GM11168 (cell line): ENCODE results near the gene TTLL8.

Experiments used
- in situ Hi-C: fragments of 300-500 bp; cut with MboI; formaldehyde crosslinking; loops from one replicate; pipeline ENCODE4 v1.12.0; 2022; ENCODE audit warnings: low sequenced_read_pairs; ENCODE audit not compliant: unreplicated experiment

Gene TTLL8

DNA sequence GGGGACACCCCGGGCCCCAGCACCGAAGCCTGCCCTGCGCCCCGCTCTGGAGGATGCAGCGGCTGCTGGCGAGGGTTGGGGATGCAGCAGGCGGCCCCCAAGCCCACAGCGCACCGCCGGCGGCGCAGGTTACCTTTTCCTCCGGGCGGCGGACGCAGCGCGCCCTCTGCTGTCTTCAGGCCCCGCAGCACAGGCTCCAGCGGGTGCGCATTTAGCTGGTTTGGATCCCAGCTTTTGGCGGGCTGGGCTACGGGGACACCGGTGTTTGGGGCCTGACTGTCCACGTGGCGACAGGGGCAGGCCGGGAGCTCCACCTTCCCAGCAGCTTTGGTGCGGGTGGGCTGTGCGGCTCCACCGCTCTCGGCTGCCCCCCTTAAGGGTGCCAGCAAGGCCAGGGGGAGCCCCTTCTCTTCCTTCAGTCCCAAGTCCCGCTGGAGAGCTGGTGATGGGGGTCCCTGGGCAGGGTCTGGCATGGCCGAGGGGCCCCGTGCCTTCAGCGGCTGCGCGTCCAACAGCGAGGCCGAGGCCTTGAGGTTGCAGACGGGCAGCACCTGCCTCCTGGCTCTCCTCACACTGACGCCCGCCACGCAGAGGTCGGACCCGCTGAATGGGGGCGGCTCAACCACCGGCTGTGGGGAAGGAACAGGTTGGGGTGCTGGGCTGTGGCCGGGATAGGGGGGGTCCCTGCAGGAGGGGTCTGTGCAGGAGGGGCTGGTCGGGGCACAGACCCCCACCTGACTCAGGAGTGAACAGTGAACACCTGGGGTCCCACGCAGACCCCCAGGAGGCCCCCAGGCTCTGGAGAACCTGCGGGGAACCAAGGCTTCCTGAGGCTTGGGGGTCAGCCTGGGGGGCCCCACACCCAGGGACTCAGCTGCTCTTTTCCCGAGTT is 27.6 kb downstream of the TTLL8 start:
- in situ Hi-C loops, result loop anchor here (25.0 kb wide), 2 partner anchors 268 to 1943 kb away; no protein-coding TSS in a partner anchor

DNA sequence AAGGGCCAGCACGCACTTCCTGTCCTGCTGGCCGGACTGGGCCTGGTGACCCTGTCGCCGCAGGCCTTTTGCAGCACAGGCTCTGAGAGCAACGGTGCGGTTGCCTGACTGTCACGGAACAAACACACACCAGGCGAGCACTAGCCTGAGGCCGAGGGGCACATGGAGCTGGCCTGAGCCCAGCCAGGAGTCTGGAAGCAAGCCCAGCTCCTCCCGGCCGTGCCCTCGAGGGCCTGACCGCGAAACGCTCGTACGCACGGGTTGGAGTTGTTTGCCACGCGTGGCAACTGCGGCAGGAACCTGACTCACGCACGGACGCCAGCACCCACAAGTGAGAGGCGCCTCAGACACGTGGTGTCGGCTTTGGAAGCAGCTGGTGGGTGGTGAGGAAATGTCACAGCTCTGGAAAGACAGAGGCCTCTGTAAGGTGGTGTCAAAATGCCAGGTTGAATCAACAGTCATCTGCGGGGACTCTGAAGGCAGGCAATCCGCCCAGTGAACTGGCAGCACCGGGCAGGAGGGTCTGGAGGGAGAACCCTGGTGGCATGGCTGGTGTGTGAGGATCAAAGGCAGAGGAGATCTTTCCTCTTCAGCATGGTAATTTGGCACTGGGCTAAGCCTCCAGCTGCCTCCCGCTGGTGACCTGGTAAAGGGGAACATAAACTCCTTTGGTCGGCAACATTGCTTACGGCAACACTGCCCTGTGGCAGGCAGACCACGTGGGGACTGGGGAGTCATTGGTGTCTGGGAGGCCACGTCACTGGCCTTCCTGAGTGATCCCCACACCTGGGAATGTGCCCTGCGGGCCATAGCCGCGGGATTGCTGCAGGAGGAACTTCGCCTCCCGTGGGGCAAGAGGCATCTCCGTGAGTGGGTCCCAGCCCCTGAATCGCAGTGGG is 30.2 kb downstream of the TTLL8 start:
- in situ Hi-C loops, result loop anchor here (5.0 to 25.0 kb wide), 3 partner anchors 96 to 1941 kb away; no protein-coding TSS in a partner anchor

DNA sequence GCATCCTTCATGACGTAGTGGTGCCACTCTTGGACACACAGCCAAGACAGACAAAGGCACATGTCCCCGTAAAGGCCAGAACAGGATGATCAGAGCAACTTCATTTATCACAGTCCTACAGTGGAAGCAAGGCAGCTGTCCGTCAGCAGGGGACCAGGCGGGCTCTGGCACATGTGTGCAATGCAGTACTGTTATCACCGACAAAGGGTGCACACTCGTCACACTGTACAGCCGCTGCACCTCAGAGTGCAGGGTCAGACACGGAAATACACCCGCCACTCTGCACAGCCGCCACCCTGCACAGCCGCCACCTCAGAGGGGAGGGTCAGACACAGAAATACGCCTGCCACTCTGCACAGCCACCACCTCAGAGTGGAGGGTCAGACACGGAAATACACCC is 32.1 kb downstream of the TTLL8 start:
- in situ Hi-C loops, result loop anchor here (5.0 to 25.0 kb wide), 3 partner anchors 94 to 1939 kb away; no protein-coding TSS in a partner anchor

DNA sequence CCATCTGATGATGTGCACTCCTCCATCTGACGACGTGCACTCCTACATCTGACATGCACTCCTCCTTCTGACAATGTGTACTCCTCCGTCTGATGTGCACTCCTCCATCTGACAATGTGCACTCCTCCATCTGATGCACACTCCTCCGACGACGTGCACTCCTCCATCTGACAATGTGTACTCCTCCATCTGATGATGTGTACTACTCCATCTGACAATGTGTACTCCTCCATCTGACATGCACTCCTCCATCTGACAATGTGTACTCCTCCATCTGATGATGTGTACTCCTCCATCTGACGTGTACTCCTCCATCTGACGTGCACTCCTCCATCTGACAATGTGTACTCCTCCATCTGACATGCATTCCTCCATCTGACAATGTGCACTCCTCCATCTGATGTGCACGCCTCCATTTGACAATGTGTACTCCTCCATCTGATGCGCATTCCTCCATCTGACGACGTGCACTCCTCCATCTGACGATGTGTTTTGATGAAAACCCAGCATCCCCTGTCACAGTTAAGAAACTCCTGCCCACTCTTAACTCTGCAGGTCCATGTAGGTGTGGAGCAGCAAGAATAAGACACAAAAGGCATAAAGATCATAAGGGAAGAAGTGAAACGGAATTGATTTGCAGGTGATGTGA is 35.8 kb downstream of the TTLL8 start:
- in situ Hi-C loops, result no loop called here

DNA sequence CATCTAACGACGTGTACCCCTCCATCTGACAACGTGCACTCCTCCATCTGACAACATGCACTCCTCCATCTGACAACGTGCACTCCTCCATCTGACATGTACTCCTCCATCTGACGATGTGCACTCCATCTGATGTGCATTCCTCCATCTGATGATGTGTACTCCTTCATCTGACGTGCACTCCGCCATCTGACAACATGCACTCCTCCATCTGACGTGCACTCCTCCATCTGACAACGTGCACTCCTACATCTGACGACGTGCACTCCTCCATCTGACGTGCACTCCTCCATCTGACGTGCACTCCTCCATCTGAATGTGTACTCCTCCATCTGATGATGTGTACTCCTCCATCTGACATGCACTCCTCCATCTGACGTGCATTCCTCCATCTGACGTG is 37.5 kb downstream of the TTLL8 start:
- in situ Hi-C loops, result no loop called here

DNA sequence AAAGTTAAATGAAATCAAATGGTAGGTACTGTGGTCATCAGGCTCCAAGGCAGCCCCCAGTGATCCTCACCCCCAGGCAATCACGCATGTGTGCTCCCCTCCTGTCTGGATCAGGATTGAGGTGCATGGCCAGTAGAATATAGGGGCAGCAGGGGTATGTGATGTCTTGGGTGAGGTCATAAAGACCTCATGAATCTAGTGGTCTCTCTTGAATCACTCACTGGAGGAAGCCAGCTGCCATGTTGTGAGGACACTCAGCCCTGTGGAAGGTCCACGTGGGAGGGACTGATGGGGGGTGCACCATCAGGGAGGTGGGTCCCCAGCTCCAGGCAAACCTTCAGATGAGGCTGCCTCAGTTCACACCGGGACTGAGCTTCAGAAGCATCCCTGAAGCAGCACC is 38.8 kb downstream of the TTLL8 start:
- in situ Hi-C loops, result no loop called here

DNA sequence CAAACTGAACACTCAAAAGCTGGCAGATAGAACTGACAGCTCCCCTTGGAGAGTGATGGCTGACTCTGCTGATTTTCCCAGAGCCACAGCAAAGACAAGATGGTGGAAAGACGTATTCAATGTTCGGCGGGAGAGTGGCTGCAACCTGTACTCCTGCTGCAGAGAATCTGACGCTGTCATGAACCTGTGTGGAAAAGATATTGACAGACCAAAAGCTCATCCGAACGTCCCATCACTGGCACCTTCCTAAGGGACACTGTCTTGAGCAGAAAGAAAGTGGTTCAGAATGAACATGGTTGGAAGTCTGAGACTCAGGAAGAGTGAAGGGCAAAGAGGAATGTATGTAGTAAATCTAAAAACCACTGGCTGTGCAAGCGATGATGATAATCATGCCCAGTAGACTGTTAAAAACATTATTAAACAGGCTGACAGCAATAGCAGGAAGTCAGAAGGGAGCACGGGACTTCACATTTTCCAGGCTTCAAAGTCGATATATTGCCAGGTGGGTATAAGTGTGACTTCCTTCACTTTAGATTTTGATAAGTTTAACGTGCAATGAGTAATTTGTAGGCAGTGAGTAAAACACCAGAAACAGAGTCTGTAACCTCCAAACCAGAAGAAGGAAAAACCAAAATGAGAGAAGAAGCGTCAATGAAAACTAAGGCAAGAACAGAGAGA is 39.4 kb downstream of the TTLL8 start:
- in situ Hi-C loops, result no loop called here

DNA sequence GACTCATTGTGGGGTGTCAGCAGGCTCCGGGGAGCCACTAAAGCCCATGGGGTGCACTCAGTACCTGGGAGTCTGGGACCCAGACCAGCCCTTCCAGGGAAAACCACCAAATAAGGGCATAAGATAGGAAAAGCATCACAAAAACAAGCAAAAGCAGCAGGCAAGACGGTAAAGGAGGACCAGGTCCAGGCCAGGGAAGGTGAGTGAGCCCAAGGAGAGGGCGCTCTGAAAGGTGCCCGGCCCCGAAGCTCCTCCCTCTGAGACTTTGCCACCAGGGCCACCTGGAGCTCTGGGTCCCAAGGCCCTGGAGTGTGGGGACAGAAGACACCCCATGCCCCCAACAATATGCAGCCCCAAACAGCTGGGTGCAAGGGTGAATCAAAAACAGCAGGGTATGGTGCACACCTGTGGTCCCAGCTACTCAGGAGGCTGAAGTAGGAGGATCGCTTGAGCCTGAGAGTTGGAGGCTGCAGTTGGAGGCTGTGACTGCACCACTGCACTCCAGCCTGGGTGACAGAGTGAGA is 40.3 kb downstream of the TTLL8 start:
- in situ Hi-C loops, result no loop called here

DNA sequence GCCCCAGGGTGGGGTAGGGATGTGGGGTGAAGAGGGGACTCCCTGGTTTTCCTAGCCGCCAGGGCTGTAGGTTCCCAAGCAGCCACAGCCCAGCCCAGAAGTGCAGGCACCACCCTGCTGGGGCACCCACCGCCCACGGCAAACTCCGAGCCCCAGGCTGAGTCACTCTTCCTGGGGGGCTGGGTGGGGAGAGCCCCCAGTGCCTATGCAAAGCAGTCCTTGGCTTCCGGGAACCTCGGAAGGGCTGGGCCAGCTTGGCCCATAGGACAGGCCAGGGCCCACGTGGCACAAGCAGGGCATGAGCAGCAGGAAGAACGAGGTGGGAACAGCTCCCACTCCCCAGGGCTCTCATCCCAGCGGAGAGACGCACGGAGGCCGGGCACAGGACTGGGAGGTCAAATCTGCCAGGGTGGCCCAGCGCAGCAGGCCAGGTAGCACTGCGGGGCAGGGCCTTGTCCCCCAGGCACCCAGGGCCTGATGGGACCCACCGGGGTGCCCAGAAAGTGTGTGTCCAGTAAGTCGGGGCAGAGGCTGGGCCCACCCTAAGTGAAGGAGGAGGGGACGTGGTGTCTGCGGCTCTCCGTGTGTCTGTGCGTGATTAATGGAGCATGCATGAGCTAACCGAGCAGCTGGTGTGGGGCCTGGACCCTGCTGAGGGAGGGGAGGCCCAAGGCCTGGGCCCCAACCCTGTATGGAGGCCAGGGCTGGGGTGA is 41.0 kb downstream of the TTLL8 start:
- in situ Hi-C loops, result no loop called here

DNA sequence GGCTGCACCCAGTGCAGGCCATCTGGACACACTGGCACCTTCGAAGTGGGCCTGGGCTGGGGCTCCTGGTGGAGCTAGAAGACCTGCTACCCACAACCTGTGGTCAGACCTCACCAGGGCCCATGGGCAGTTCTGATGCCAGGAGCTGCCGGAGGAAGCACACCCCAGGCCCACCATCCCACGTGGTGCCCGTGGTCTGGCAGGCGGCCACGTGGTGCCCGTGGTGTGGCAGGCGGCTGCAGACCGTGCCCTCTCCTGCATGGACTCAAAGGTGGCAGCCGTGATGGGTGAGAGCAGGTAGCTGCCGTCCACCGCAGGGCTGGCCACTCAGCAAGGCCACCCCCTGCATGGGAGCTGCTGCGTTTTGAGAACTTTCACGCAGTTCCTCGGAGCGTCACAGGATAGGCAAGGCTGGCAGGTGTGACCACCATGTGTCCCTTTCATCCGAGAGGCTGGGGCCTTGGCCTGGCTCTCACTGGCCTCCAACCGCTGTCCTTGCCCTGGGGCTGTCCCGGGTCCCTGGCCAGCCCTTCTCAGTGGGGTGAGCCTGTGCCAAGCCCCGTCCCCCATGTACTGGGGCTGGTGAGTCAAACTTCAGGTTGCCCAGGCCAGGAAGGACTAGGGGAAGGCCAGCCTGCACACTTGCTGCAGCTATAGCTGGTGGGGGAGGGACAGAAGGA is 41.6 kb downstream of the TTLL8 start:
- in situ Hi-C loops, result no loop called here

DNA sequence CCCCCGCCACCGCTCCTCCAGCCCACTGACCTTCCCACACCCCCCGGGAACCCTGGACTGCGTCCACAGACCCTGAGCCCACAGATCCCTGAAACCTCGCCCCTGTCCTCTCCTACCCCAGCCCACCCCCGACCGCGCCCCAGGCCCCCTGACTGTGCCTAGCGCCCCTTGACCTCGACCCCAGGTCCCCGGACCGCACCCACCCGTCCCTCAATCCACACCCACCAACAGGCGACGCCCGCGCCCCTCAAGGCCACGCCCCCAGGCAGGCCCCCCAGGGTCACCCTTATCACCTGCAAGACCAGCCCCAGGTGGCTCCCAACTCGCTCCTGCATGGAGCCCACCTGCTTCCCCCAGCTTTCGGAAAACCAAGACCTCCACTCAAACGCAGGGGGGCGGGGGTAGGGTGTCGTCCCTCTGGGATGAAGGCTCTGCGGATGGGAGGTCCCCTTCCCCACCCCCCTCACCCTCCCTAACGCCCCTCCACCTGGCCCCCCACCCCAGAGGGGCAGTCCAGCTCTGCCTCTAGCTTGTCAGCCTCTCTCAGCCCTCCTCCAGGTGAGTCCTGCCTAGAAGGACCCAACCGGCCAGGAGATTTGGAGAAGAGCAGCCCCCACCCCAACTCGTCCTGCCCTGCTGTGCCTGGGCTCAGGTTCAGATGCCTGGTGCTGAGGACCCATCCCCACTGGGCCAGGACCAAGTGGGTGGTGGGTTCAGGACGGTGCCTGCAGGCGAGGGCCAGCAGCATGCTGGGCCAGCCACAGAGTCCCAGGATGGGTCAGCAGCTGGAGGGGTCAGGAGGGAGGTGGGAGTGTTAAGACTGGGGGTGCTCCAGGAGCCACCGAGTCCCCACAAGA is 42.4 kb downstream of the TTLL8 start:
- in situ Hi-C loops, result no loop called here

DNA sequence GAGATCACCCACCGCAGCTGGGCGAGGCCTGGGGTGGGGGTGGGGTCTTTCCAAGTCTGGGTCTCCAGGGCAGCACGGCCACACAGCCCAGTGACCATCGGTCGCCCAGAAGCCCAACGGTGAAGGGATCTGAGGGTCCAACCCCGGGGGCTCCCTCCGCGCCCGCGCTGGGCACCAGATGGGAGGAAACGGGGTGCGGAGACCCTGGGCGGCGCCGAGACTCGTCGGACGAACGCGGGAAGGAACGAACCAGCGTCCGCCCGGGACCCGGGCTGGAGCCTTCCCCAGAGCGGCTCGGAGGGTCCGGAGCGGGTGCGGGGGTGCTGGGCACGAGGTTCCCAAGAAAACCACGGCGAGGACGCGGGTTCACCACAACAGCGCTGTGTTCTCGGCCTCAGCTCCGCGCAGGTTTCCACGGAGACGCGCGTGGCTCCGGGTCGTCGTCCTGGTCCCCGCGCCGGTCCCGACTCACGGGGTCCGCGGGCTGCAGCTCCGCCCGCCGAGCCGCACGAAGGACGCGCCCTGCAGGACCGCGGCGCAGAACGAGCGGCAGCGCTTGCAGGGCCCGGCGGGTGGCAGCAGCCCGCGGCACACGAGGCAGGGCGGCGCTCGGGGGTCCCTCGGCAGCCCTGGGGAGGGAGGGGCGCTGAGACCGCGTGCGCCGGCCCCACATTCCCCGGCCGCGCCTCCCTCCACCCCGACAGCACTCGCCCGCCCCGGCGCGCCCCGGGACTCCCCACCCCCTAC is 43.3 kb downstream of the TTLL8 start:
- in situ Hi-C loops, result no loop called here

DNA sequence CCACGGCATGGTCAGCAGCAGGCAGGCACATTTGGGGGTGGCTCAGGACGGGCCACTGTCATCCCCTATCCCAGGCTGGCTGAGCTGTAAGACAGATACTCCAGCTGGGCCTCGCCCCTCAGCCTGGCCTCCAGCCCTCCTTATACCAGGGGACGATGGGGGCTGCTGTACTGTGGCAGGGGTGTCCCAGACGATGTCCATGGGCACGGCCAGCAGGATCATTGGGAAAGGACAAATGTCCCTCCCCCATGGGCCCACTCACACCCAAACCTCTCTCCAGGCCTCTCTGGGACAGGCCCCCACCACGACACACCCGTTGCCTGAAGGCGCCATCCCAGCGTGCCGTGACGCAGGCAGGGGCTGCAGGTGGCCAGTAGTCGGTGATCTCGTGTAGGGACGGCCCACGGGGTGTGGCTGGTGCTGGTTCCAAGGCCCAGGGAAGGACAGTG is 44.0 kb downstream of the TTLL8 start:
- in situ Hi-C loops, result no loop called here

DNA sequence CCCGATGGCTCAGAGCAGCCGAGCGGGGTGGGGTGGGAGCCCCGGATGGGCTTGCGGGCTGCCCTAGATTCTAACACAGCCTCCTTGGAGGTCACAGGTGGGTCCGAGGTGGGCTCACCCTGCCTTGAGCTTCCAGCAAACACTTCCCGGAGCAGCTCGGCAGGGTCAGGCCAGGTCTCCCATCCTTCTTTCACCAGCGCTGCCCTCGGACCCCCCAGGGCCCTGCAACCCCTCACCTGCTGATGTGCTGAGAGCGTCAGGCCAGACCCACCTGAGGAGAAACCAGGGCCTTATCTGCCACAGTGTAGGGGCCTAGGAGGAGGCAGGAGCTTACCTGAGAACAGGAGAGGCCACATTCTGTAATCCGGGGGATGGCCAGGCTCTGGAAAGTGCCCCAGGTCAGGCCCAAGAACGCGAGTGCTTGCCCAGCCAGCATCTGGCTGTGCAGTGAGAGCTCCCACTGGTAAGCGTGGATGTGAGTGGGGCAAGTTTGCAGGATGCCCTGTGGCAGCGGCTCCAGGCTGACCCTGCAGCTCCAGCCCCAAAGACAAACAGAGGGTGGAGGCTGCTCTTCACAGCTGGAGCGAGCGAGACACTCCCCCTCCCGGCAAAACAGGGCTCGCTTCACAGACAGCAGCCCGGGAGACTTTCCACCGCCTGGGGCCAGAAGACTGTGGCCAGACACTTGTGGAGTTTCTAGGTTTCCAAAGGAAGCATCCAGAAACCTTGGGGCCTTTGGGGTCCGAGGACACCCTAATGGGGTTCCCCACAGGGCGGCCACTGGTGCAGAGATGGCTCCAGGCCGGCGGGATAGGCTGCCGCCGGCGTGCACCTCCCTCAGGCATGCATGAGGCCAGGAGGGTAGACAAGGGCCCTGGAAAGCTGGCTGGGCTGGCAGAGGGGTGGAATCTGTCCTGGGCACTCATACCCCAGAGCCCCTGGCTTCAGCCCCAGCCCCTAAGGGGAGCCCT is 45.6 kb downstream of the TTLL8 start, which contains the start of gene IL17REL:
Gene IL17REL (minus strand): TSS at position 555 of the 971 bp plus-strand sequence. CDS start 119 bp downstream, at position 436.
- in situ Hi-C loops, result no loop called here

DNA sequence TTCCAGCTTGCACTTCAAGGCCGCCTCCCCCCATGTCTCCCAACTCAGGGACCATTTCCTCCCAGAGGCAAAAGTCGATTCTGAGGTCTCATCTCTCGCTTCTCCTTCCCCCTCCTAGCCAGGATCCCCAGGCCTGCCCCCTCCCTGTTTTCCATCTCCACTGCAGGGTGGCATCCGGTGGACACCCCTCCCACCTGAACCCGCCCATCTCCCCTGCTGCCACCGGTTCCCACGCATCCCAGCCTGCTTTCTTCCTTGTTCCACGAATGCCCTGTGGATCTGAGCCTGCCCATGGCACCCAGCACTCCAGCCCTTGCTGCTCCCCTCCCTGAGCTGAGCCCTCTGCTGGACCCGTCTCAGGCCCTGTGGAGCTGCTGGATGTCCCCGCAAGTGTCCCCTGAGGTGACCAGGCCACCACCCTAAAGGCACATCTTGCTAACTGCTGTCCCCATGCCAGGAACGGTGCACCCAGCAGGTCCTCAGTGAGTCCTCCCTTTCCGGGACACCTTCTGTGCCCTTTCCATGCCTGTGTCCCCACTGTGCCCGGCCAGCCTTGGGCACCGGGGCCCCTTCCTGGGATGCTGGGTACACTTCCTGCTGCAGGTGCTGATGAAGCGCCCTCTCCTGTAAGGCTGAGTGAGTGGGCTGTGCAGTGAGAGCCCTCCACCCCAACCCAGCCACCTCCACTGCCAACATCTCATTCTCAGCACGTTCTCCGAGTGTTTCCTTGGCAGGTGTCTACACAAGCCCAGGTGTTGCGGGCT is 46.5 kb downstream of the TTLL8 start:
- in situ Hi-C loops, result no loop called here
